Stimulated activated CD8-positive, alpha-beta memory T cell treated with anti-CD3 and anti-CD28 coated beads, Interleukin-7, amount 100 ng/mL, for 4 hours (primary cell): ENCODE data around the gene MYMX.
"Not testable (repeated sequence)": the region's sequence is repeated elsewhere in the genome, so short reads cannot be mapped to it uniquely, and the experiment has no call there.

Experiments used
- DNase-seq, 2 donors: peaks; one replicate each; pipeline ENCODE4 v3.0.0-alpha.2; 2020; ENCODE audit warnings: low read depth in 2 of 2

Gene MYMX

DNA sequence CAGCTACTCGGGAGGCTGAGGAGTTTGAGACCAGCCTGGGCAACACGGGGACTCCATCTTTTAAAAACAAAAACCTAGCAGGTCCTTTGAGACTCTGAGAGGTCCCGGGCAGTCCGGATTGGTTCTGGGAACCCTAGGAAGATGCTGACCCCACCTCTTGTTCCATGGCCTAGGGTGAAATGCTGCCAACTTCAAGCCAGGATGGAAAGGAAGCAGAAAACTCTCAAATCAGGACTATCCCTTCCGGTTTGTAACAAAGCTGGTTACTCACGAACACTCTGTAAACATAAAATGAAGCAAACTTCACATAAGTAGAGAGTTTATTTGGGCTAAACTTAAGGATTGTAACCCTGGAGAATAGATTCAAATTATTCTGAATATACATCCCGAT lies 30.1 kb upstream of the MYMX start:
- no peak for DNase-seq

DNA sequence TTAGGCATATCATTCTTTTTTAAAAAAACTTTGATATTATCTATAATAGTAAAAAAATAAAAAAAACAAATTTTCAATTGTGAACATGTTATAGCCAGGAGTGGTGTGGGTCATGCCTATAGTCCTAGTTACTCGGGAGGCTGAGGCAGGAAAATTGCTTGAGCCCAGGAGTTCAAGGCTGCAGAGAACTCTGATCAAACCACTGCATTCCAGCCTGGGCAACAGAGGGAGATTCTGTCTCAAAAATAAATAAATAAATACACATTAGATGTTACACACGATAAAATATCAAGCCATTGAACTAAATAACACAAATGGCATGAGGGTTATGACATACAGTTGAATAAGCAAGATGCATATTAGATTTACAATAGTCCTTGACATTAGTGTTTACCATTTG lies 27.9 kb upstream of the MYMX start:
- no peak for DNase-seq

GRCh38 chr6:44189257-44189656 lies 27.5 kb upstream of the MYMX start:
- no peak for DNase-seq

DNA sequence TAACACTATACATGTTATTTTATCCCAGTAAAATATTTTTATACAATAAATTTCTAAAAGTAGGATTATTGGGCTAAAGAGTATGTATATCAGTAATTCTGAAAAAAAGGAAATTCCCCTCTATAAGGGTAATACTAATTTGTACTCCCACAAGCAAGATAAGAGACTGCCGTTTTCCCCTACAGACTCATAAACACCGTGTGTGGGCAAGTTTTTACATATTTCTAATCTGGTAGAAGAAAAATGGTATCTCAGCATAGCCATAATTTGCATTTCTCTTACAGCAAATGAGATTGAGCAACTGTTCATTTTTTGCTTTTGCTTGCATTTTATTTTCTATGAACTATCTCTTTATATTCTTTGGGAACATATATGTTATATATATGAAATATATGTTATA lies 26.0 kb upstream of the MYMX start:
- no peak for DNase-seq

GRCh38 chr6:44192428-44193041 lies 24.2 kb upstream of the MYMX start:
- no peak for DNase-seq

DNA sequence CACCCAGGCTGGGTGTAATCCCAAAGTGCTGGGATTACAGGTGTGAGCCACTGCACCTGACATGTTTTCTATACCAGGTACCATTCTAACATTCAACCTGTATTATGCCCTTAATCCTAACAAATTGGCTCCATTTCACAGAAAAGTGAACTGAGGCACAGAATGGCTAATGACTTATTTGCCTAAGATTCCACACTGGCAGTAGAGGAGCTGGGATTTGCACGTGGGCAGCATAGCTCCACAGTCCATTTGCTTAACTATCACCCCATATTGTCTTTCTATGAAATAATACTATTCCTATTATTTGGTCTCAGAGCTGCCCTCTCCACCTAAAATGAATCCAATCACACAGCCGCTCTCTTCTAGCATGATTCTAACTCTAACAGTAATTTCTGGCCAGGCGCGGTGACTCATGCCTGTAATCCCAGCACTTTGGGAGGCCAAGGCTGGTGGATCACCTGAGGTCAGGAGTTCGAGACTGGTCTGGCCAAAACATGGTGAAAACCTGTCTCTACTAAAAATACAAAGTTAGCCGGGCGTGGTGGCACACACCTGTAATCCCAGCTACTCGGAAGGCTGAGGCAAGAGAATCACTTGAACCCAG lies 23.3 kb upstream of the MYMX start:
- no peak for DNase-seq

DNA sequence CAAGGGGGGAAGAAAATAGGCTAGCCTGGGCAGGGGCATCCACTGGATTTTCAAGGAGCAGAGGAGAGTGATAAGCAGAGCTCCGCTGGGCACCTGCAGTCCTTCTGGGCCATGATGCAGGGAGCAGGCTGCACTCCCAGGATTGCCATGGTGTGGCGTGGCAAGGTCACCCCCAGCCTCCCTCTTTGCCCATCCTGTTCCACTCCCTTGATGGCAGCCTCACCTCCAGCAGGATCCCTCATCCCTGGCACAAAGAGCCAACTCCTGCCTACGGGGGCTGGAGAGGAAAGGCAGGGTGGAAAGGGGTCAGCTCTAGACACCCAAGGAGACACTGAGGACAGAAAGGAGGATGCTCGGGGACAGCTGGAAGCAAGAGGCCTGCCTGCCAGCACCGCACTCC lies 22.4 kb upstream of the MYMX start:
- DNase-seq = no peak

GRCh38 chr6:44196351-44196750 lies 20.4 kb upstream of the MYMX start:
- DNase-seq = not testable (repeated sequence)

DNA sequence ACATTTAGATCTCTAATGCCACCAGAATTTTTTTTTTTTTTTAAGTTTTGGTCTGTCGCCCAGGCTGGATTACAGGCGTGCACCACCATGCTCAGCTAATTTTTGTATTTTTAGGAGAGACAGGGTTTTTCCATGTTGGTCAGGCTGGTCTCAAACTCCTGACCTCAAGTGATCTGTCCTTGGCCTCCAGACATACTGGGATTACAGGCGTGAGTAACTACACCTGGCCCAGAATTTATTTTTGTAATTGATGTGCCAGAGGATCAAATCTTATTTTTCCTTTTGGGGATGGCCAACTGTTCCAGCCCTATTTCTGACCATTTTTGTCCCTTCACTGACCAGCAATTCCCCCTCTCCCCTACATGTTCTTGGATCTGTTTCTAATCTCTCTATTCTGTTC lies 18.0 kb upstream of the MYMX start:
- no peak for DNase-seq

DNA sequence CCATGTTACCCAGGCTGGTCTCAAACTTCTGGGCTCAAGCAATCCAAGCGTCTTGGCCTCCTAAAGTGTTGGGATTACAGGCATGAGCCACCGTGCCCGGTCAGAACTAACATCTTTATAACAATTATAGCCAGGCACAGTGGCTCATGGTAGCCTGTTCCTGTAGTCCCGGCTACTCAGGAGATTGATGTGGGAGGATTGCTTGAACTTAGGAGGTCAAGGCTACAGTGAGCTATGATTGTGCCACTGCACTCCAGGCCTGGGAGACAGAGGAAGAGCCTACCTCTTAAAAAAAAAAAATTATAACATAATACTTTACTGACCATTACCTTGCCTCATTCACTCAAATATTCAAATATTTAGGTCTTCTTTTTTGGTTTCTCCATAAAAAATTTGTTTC lies 16.8 kb upstream of the MYMX start:
- no peak for DNase-seq

GRCh38 chr6:44201200-44201599 lies 15.5 kb upstream of the MYMX start:
- no peak for DNase-seq

- no peak for DNase-seq
Measured at GRCh38 chr6:44201638-44202303, 15.0 kb upstream of the MYMX start.

DNA sequence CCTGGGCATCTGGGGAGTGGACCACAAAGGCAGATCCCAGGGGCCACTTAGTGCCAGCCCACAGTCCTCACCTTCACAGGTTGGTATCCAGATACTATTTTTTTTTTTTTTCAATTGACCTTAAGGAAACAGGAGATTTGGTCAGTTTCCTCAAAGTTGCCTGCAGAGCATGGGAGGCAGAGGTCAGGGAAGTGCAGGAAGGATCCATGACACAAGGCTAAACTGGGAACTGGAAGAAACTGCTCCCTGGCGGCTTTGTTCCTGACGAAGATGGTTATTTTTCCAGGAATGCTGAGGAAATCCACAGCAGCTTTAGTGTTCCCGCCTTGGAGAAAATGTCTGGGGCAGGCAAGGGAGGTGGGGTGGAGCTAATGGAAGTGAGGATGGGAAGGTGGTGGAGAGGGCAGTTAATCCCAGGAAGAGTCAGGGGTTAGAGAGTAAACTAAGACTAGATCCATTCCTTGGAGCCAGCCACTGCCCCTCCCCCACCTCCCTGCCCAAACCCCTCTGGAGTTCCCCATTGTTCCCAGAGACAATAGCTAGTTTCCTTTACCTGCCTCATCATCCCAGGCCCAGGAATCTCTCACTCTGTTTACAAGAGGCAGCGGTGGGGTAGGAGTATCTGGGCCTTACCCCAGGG lies 14.3 kb upstream of the MYMX start:
- DNase-seq = no peak

- DNase-seq = no peak
Measured at GRCh38 chr6:44202972-44203750, 13.6 kb upstream of the MYMX start.

DNA sequence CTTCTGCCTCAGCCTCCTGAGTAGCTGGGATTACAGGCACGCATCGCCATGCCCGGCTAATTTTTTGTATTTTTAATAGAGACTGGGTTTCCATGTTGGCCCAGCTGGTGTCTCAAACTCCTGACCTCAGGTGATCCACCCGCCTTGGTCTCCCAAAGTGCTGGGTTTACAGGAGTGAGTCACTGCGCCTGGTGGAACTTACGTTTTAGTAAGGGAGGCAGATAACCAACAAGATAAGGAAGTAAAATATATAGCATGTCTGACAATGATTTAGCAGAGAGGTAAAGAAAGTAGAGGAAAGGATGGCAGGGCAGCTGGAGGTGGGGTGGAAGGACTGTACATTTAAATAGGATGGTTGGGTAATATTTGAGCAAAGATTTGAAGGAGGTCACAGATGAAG lies 12.8 kb upstream of the MYMX start:
- DNase-seq = no peak

DNA sequence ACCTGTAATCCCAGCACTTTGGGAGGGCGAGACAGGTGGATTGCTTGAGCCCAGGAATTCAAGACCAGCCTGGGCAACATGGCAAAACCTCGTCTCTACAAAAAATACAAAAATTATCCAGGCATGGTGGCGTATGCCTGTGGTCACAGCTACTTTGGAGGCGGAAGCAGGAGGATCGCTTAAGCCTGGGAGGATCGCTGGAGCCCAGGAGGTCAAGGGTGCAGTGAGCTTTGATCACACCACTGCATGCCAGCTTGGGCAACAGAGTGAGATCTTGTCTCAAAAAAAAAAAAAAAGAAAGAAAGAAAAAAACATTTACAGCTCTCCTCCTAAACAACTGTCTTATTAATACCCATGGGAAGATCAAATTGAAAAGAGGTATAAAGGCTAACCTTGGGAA lies 8.8 kb upstream of the MYMX start:
- DNase-seq = no peak

DNA sequence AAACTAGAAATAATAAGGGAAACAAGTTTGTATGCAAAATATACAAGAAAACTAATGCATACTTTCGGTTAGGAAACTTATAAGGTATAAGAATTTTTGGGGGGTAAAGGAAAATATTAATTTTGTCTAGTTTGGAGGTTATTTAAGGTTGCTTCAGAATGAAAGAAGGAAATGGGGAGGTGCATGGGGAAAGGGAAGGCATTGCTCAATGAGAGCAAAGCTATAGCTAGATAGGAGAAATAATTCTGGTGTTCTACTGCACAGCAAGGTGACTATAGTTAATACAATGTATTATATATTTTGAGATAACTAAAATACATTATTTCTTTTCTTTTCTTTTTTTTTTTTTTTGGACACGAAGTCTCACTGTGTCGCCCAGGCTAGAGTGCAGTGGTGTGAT lies 5.4 kb upstream of the MYMX start:
- no peak for DNase-seq

DNA sequence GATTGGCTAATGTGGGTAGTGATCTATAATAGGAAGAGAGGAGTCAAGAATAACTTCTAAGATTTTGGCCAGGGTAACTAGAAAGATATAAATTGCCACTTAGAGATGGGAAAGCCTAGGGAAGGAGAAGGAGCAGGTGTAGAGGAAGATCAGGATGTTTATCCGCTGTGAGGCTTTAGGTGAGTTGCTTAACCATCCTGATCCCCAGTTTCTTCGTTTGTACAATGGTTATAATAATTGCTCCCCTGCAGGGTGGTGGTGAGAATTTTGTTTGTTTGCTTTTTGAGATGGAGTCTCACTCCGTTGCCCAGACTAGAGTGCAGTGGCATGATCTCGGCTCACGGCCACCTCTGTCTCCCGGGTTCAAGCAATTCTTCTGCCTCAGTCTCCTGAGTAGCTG lies 2.4 kb upstream of the MYMX start:
- no peak for DNase-seq

- no peak for DNase-seq
Measured at GRCh38 chr6:44217332-44218143, 812 bp downstream of the MYMX start.

DNA sequence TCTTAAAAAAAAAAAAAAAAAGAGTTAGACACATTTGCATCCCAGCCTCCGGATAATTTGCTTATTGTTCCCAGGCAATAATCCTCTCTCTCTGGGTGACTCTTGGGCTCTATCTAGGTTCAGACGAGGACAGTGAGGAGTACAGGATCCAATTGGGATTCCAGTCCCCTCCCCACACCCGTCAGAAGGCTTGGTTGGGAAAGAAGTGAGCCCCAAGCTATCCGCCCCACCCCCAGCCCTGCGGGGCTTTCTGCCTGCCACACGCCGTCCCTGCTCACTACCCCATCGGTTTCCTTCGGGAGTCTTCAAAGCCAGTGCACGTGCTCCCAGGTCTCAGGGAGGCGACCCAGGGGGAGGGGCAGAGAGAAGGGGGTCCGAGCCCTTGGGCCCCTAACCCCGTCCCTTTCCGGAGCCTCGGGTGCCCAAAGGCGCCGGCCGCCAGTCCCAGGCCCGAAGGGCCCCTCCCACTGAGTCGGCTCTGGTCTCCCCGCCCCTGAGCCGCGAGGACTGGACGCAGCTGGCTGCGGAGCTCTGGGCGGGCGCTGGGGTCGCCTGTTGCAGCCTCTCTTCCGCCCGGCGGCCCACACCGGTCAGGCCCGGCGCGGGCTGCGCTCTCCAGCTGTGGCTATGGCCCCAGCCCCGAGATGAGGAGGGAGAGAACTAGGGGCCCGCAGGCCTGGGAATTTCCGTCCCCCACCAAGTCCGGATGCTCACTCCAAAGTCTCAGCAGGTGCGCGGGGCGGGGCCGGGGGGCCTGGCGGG lies 2.5 kb downstream of the MYMX start:
- no peak for DNase-seq
